GM15510 (cell line): ENCODE results near the gene MIPOL1.

Experiments used
- POLR2A ChIP-seq: IDR thresholded peaks from 3 replicates; pipeline ENCODE4 v1.6.1; 2011; ENCODE audit warnings: borderline replicate concordance; ENCODE audit not compliant: insufficient read length; ENCODE audit errors: extremely low read depth

The MIPOL1 gene

DNA sequence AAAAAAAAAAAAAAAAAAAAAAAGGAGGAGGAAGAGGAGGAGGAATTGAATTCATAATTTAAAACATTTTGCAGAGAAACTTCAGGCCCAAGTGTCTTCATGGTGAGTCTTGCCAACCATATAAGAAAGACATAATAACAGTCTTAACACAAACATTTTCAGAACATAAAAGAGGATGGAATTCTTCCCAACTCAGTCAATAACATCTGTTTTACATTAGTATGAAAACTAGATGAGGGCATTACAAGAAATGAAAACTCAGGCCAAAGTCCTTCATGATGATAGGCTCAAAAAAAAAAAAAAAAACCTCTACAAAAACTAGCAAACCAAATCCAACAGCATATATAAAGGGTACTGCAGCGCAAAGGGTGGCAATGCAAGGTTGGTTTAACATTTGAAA, 245.7 kb downstream of the MIPOL1 start:
- TF ChIP-seq POLR2A, result no peak

DNA sequence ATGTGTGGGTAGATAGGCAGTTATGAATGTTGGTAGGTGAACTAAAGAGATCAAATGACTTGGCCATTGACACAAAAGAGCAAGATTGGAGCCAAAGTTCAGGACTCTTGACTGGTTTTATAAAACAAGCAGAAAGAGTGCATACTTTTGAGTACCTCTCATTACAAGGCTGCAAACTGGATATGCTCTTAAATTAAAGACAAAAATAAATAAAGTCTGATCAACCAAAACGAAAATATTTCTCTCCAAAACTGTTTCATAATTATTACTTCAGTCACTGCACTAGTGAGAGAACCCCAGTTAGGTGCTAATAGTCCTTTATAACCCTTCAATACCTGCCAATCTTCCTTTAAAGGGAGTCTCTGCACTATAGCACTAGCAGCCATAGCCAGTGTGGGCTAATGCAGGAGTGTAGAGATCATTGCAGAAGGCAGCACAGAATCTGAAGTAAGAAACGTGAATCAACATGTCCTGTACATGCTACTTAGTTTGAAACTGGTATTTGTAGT, 250.2 kb downstream of the MIPOL1 start:
- TF ChIP-seq POLR2A, result no peak

DNA sequence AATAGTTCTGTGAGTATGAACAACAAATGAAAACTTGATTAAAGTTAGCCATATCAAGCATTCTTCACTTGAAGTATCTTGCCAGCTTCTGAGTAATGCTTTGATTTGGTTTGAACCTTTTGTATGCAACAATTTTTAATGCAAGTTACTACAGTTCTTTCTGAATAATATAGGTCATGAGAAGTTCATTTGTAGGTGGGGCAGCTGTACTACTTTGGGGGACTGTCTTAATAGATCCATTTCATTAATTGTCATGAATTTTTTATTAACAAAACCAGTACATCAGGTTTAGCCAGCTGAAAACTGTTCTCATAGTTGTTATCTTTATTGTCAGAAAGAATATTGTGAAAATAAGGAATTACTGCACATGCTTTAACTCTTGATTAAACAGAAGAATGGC, 254.6 kb downstream of the MIPOL1 start:
- no peak for TF ChIP-seq POLR2A

DNA sequence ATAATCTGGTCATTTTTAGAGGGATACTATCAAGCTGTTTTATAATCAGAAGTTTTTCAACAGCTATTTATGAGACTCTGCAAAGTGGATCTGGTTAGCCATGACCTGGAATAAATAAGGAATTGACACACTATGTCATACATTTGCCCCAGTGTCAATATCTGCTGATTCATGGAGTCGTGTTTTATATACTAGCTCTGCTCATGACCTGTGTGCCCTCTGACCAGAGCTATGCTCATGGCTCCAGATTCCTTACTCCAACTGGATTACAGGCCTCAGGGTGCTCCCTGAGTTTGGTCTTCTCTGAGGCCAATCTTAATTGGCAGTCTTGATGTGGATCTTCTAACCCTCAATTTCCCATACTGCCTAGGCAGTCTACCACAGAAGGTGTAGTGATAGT, 256.2 kb downstream of the MIPOL1 start:
- TF ChIP-seq POLR2A, result no peak

DNA sequence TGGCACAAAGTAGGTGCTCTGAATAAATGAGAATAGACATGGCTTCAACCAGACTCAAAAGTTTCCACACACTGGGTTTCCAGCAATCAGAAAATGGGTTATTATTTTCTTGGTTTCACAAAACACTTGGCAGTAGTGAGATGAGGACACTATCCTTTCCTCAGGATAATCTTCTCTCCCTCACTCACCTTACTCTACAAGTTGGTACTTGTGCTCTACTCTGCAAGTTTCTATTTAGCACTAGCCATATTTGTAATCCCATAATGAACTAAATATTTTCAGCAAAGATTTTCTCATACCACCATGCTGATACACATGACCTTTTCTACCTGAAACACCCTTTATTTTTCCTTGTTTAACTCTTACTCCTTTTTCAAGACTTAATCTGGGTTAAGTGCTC, 259.6 kb downstream of the MIPOL1 start:
- no peak for TF ChIP-seq POLR2A

DNA sequence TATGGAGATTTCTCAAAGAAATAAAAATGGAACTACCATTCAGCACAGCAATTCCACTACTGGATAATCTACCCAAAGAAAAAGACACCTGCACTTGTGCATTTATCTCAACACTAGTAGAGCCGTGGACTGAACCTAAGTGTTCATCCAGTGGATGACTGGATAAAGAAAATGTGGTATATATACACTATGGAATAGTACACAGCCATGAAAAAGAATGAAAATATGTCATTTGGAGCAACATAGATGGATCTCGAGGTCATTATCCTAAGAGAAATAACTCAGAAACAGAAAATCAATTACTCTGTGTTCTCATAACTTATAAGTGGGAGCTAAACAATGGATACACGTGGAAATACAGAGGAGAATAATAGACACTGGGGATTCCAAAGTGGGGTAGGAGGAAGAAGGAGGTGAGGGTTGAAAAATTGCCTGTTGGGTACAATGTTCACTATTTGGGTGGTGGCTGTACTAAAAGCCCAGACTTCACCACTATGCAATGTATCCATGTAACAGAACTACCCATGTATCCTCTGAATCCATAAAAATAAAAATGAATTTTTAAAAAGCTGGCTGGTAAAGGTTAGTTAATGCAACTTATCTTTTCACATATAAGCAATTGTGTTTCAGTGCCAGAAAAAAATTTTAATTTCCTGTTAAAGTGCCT, 266.6 kb downstream of the MIPOL1 start:
- TF ChIP-seq POLR2A, result no peak

DNA sequence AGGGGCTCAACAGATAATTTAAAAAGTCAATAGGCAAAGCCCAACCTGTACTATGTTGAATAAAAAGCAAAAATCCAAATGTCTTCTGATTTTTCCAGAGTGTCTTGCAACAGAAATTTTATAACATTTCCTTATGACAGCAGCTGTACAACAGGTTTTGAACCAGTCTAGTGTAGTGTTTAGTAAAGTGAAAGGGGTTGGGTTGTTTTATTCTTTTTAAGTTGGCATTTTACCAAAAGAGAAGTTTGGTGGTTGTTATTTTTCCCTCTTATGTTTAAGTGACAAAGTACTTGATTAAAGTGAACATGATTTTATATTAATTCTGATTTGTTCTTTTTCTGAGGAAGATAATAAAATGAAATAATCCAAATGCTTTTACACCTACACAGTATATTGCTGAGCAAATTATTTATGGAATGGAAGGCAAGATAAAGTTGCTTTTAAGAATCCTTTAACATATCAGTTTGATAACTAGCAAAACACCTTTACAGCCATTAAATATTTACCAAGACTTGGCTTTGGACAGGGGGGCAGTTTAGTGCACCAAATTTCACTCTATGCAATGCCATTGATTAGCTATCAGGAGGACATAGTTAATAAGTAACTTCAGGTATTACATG, 268.4 kb downstream of the MIPOL1 start:
- TF ChIP-seq POLR2A, result no peak

DNA sequence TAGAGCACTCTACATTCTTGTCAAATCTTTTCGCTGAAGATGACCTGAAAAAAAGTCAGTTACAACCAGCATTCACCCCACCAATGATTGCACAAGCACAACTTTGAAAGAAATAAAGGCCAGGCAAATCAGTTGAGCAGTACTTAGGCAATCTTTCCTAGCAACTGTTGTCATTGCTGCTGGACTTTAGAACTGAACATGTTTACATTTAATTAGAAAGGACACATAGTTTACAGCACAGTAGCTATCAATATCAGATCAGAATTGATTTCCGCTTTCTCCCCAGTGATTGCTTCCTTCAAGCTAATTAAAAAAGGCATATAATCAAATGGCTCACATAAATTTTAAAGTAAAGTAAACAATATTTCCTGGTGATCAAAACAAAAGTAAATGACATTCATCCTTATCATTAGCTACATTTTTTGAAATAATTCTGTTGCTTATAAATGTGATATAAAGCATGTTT, 268.9 kb downstream of the MIPOL1 start:
- TF ChIP-seq POLR2A, result no peak

DNA sequence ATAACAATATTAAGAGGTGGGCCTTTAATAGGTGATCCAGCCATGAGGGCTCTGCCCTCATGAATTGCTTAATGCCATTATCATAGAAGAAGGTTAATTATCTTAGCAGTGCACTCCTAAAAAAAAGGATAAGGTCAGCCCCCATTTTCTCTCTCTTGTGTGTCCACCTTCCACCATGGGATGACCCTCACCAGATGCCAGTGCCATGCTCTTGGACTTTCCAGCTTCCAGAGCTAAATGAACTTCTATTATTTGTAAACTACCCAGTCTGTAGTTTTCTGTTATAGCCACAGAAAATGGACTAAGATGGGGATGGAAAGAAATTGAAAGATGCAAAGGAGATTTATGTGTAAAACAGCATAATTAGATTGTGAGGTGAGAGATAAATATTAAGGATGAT, 271.9 kb downstream of the MIPOL1 start:
- TF ChIP-seq POLR2A, result no peak

DNA sequence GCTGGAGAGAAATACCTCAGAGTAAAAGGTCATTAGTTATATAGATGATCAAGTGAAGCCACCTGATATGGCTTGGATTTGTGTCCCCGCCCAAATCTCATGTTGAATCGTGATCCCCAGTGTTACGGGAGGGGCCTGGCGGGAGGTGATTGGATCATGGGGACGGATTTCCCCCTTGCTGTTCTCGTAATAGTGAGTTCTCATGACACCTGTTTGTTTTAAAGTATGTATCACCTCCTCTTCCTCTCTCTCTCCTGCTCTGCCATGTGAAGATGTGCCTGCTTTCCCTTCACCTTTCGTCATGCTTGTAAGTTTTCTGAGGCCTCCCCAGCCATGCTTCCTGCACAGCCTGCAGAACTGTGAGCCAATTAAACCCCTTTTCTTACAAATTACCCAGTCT, 272.5 kb downstream of the MIPOL1 start:
- no peak for TF ChIP-seq POLR2A

DNA sequence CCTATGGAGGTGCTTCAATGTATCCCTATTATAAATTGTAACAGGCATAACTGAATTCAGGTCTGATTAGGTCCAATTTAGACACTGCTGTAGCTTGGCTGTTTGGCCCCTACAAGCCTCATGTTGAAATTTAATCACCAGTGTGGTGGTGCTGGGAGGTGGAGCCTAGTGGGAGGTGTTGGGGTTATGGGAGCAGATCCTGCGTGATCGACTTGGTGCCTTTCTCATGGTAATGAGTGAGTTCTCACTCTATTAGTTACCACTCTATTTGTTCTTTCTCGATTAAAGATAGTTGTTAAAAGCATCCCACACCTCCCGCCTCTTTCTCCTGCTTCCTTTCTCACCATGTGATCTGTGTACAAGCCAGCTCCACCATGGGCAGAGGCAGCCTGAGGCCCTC, 275.2 kb downstream of the MIPOL1 start:
- no peak for TF ChIP-seq POLR2A

DNA sequence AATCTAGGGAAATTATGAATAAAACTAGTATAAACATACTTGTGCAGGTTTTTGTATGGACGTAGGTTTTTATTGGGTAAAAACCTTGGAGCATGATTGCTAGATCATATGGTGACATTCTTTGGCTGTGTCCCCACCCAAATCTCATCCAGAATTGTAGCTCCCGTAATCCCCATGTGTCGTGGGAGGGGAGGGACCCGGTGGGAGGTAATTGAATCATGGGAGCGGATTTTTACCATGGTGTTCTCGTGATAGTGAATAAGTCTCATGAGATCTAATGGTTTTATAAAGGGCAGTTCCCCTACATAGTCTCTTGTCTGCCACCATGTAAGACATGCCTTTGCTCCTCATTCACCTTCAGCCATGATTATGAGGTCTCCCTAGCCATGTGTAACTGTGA, 276.5 kb downstream of the MIPOL1 start:
- no peak for TF ChIP-seq POLR2A

DNA sequence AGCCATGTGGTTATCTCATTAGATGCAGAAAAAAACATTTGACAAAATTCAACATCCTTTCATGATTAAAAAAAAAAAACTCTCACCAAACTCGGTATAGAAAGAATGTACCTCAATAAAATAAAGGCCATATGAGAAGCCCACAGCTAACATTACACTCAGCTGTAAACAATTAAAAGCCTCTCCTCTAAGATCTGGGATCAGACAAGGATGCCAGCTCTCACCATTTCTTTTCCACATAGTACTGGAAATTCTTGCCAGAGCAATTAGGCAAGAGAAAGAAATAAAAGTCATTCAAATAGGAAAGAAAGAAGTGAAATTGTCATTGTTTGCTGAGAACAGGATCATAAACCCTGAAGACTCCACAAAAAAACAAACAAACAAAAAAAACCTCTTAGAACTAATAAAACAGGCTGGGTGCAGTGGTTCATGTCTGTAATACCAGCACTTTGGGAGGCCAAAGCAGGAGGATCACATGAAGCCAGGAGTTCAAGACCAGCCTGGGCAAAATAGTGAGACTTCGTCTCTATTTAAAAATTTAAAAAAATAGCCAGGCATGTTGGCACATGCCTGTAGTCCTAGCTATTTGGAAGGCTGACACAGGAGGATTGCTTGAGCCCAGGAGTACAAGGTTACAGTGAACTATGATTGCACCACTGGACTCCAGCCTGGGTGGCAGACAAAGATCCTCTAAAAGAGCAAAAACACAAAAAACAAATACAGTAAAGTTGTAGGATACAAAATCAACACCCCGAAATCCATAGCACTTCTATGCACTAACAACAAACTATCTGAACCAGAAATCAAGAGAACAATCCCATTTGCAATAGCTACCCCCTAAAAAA, 282.9 kb downstream of the MIPOL1 start:
- no peak for TF ChIP-seq POLR2A

DNA sequence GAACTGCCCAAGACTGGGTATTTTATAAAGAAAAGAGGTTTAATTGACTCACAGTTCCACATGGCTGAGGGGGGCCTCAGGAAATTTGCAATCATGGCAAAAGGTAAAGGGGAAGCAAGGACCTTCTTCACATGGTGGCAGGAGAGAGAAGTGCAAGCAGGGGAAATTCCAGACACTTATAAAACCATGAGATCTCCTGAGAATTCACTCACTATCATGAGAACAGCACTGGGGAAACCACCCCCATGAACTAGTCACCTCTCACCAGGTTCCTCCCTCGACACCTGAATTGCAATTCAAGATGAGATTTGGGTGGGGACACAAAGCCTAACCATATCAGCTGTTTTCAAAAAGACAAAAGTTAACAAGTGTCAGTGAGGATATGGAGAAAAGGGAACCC, 284.7 kb downstream of the MIPOL1 start:
- no peak for TF ChIP-seq POLR2A

DNA sequence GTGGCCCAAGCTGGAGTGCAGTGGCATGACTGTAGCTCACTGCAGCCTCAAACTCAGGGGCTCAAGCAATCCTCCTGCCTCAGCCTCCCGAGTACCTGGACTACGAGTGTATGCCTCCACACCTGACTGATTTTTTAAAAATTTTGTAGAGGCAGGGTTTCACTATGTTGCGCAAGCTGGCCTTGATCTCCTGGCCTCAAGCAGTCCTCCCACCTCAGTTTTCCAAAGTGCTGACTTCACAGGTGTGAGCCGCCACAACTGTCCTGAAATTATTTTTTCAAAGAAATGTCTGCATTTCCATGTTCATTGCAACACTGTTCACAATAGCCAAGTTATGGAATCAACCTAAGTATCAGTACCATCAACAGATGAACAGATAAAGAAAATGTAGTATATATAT, 285.9 kb downstream of the MIPOL1 start:
- TF ChIP-seq POLR2A, result no peak

DNA sequence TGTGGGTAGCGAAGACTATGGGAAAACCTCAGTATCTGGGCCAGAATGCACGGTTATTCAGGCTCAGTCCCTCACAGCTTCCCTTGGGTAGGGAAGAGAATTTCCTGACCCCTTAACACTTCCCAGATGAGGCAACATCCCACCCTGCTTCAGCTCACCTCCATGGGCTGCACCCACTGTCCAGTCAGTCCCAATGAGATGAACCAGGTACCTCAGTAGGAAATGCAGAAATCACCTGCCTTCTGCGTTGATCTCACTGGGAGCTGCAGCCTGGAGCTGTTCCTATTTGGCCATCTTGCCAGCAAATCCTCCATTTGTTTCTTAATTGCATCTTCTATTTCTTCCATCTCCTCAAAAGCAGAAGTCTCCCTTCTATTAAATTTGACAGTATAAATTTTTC, 292.9 kb downstream of the MIPOL1 start:
- no peak for TF ChIP-seq POLR2A

DNA sequence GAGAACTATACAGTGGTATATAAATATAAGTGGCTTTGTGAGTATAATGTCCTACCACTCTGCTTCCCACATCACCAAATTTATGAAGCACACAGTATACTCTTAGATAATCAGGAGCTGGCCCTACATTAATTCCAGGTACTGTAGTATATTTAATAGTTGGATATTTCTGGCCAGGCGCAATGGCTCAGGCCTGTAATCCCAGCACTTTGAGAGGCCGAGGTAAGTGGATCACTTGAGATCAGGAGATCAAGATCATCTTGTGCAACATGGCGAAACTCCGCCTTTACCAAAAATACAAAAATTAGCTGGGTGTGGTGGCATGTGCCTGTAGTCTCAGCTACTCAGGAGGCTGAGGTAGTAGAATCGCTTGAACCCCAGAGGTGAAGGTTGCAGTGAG, 293.3 kb downstream of the MIPOL1 start:
- no peak for TF ChIP-seq POLR2A

DNA sequence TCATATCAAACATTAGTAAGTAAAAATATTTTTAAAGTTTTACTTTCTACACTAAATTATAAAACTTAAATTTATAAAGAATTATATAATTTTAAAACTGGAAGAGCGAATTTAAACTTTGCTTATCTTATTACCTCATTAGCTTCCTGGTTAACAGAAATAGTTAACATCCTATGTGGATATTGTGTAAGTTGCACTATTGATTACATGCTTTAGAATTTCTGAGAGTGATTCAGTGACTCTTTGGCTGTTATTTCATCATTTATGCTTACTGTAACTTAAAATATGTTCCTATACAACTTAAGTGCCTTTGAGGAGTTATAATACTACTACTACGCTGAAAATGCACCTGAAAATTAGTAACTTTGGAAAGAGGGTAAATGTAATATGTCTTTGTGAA, 295.9 kb downstream of the MIPOL1 start:
- no peak for TF ChIP-seq POLR2A
